Peyer's patch (tissue), 4 donors: ENCODE data around the gene DLGAP1. TPM values are rescaled to one million over a fixed set of nuclear protein-coding genes. Genes with fewer than 3 reads are reported as not detected.

Experiments
- DNase-seq, 3 donors: peaks; one replicate each; pipeline ENCODE4 v3.0.0-alpha.2; 2017 to 2019
- H3K27ac ChIP-seq, 4 donors: fragments of 200-600 bp; sonication (generic); one replicate each; pipeline ENCODE4 v1.5.1; 2016 to 2019
- H3K27me3 ChIP-seq, 2 donors: fragments of 200-600 bp; sonication (generic); one replicate each; pipeline ENCODE4 v1.5.1; 2019
- H3K36me3 ChIP-seq, 3 donors: fragments of 200-600 bp; sonication (generic); one replicate each; pipeline ENCODE4 v1.5.1; 2016 to 2019
- H3K4me1 ChIP-seq, 4 donors: fragments of 200-600 bp; sonication (generic); one replicate each; pipeline ENCODE4 v1.5.1; 2016 to 2019
- H3K4me3 ChIP-seq, 4 donors: fragments of 200-600 bp; sonication (generic); 1 replicate in 3 of 4; 2 replicates in 1 of 4; pipeline ENCODE4 v1.5.1; 2016 to 2019; ENCODE audit warnings: mild to moderate bottlenecking in 1 of 4
- H3K9me3 ChIP-seq, 4 donors: fragments of 200-600 bp; sonication (generic); one replicate each; pipeline ENCODE4 v1.5.1; 2016 to 2019; ENCODE audit warnings: mild to moderate bottlenecking in 1 of 4
- CTCF ChIP-seq, 6 experiments: fragments of 450-650 bp in 4 of 6; fragments of 200-600 bp in 2 of 6; sonication (generic) in 1 of 6; IDR thresholded peaks; one replicate each; pipeline ENCODE4 v1.5.1; 2017 to 2019; ENCODE audit warnings: antibody characterized with exemption in 6 of 6, mild to moderate bottlenecking in 3 of 6, moderate library complexity in 1 of 6
- POLR2A ChIP-seq, 2 donors: fragments of 450-650 bp; IDR thresholded peaks; one replicate each; pipeline ENCODE4 v1.5.1; 2017; ENCODE audit warnings: antibody characterized with exemption in 2 of 2, mild to moderate bottlenecking in 2 of 2, moderate library complexity in 2 of 2
- total RNA-seq, 4 donors: library from RNA; depleted of rRNA; stranded (reverse); fragments of >200 nt; gene quantifications; one replicate each; pipeline ENCODE4 v1.1.0, GENCODE V29; 2016

The DLGAP1 gene
- total RNA-seq, 4 donors from 2014 or later: 0.53 to 4.1 (median 2.1) TPM

GRCh38 chr18:4101009-4101408, 354.1 kb downstream of the DLGAP1 start:
- Histone ChIP-seq H3K9me3 (no peaks in the 10 kb centered on the region), H3K4me3 (no peak overlapping the region), H3K27me3 (no peaks in the 10 kb centered on the region), H3K27ac (no peak overlapping the region), H3K4me1 (no peaks in the 10 kb centered on the region), H3K36me3 (no peaks in the 10 kb centered on the region)
- no peak for TF ChIP-seq CTCF (IDR thresholded peaks at IDR 0.05)
- TF ChIP-seq POLR2A (IDR thresholded peaks at IDR 0.05): no peak
- DNase-seq: no peak

DNA sequence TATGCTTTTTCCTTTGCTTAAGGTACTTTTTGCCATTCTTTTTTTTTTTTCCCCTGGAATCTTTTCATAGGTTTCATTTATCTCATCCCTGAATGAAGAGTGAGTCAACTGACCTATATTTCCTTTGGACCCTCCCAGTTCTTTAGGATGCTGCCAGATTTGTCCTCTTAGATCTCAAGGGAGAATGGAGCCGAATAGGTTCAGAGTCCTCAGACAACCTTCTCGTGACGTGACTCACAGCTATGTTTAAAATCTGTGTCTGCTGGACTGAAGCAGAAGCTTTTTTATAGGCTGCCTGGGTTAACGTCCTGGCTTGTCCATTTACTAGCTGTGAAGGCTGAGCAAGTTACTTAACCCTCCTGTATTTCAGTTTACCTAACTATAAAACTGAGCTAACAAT, 358.6 kb downstream of the DLGAP1 start:
- Histone ChIP-seq H3K27me3 (no peaks in the 10 kb centered on the region), H3K27ac (no peak overlapping the region), H3K4me1 (no peaks in the 10 kb centered on the region), H3K9me3 (no peaks in the 10 kb centered on the region), H3K36me3 (no peaks in the 10 kb centered on the region), H3K4me3 (no peak overlapping the region)
- TF ChIP-seq CTCF (IDR thresholded peaks at IDR 0.05) (no peak), POLR2A (IDR thresholded peaks at IDR 0.05) (no peak)
- no peak for DNase-seq

DNA sequence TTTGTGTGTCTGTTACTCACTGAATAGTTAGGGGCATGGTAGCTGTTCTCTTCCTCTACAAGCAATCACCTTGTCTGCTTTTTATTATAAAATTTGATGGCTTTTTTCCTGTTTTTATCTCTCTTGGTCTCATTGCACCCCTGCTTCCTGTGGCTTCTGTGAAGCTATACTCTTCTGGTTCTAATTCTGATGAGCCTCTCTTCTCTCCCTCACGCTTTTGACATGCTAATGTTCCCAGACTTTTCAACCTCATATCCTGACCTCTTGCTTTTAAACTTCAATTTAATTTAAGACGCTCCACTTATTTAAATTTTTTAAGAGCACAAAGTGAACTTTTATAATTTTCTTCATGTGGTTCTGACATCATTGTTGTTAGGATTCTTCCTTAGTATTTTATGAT, 361.4 kb downstream of the DLGAP1 start:
- H3K9me3 ChIP-seq: no peaks in the 10 kb centered on the region
- TF ChIP-seq CTCF (IDR thresholded peaks at IDR 0.05) (no peak), POLR2A (IDR thresholded peaks at IDR 0.05) (no peak)
- no peaks in the 10 kb centered on the region for H3K27me3 ChIP-seq
- H3K27ac ChIP-seq: no peak overlapping the region
- DNase-seq: no peak
- no peaks in the 10 kb centered on the region for H3K4me1 ChIP-seq
- H3K36me3 ChIP-seq: no peaks in the 10 kb centered on the region
- no peak overlapping the region for H3K4me3 ChIP-seq

DNA sequence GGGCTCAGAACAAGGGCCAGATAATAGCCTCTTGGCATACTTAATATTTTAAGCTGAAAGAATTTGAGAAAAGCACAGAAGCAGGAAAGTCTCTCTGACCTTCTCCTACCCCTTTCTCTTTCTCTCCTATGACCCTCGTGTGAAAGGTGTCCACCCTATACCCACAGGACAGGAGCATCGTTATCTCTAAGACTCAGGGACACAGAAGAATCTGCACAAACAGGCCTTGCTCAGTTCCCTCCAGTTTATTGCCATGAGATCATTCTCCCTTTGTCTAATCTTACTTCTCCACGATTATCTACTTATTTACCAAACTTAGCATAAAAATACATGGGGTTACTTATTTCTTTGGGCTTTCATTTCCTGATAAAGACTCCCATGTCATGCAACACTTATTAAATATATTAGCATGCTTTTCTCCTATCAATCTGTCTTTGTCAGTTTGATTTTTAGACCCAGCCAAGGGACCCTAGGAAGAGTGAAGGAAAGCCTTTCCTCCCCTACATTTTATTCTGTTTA, 370.7 kb downstream of the DLGAP1 start:
- Histone ChIP-seq H3K27ac (no peak overlapping the region), H3K36me3 (no peaks in the 10 kb centered on the region), H3K4me1 (no peaks in the 10 kb centered on the region), H3K27me3 (no peaks in the 10 kb centered on the region), H3K4me3 (no peak overlapping the region), H3K9me3 (no peaks in the 10 kb centered on the region)
- no peak for DNase-seq
- TF ChIP-seq CTCF (IDR thresholded peaks at IDR 0.05): no peak
- no peak for TF ChIP-seq POLR2A (IDR thresholded peaks at IDR 0.05)

GRCh38 chr18:4078246-4078645, 376.9 kb downstream of the DLGAP1 start:
- DNase-seq: no peak
- TF ChIP-seq CTCF (IDR thresholded peaks at IDR 0.05) (no peak), POLR2A (IDR thresholded peaks at IDR 0.05) (no peak)
- no peaks in the 10 kb centered on the region for H3K27me3 ChIP-seq

DNA sequence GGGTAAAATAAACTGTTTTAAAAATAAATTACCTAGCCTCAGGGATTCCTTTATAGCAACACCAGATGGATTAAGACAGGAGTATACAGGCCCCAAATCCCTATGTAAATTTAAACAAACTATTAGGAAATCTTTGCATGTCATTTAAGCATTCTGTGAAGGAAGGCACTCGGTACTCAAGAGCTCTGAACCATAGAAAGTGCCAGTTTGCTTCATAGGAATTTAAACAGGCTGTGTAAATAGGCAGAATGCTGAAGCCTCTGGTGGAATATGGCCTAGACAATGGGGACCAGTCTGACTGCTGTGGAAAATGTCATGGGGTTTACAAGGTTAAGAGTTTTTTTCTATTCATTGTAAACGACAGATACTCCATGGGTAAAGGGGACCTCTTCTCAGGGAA, 377.4 kb downstream of the DLGAP1 start:
- Histone ChIP-seq H3K27me3 (no peaks in the 10 kb centered on the region), H3K27ac (no peak overlapping the region), H3K9me3 (no peaks in the 10 kb centered on the region), H3K36me3 (no peaks in the 10 kb centered on the region), H3K4me1 (no peaks in the 10 kb centered on the region), H3K4me3 (no peak overlapping the region)
- TF ChIP-seq POLR2A (IDR thresholded peaks at IDR 0.05) (no peak), CTCF (IDR thresholded peaks at IDR 0.05) (no peak)
- DNase-seq: no peak

More at GRCh38 chr18:4078246-4078645, 376.9 kb downstream of the DLGAP1 start:
- no peak overlapping the region for H3K27ac ChIP-seq
- no peaks in the 10 kb centered on the region for H3K36me3 ChIP-seq
- no peaks in the 10 kb centered on the region for H3K4me1 ChIP-seq
- no peaks in the 10 kb centered on the region for H3K9me3 ChIP-seq
- no peak overlapping the region for H3K4me3 ChIP-seq
